CD4-positive, CD25-positive, alpha-beta regulatory T cell (primary cell): Measurements from ENCODE around the gene COQ8A. TPM values are rescaled to one million over a fixed set of nuclear protein-coding genes. Genes with fewer than 3 reads are reported as not detected.
A peak's percentile ranks its signal among the peaks of the same experiment; 100 is the strongest.

Experiments used
- ATAC-seq, 2 donors: fragments of 150-1000 bp; cut with Tn5 transposase; one replicate each; pipeline ENCODE4 v1.10.0; 2021; ENCODE audit warnings: low read depth in 2 of 2, moderate number of reproducible peaks in 2 of 2, moderate library complexity in 1 of 2
- DNase-seq, 3 donors: peaks; one replicate each; pipeline versions ENCODE4 v3.0.0 to v3.0.0-alpha.2; 2012 to 2022; ENCODE audit warnings: mixed read lengths in 1 of 3
- H3K27ac ChIP-seq: one replicate; pipeline ENCODE4 v1.7.0; 2013; ENCODE audit warnings: mild to moderate bottlenecking, low read length; ENCODE audit not compliant: insufficient read depth, poor library complexity, severe bottlenecking
- H3K27me3 ChIP-seq: one replicate; pipeline ENCODE4 v1.7.0; 2013; ENCODE audit warnings: low read length; ENCODE audit not compliant: control insufficient read depth, insufficient read depth
- H3K36me3 ChIP-seq: one replicate; pipeline ENCODE4 v1.7.0; 2013; ENCODE audit warnings: mild to moderate bottlenecking, low read length, moderate library complexity; ENCODE audit not compliant: control insufficient read depth, insufficient read depth
- H3K4me1 ChIP-seq: 2 replicates; pipeline ENCODE4 v1.7.0; 2013; ENCODE audit warnings: mild to moderate bottlenecking, low read length; ENCODE audit not compliant: insufficient read depth, control insufficient read depth, poor library complexity, severe bottlenecking
- H3K4me3 ChIP-seq: one replicate; pipeline ENCODE4 v1.7.0; 2013; ENCODE audit warnings: low read depth, mild to moderate bottlenecking, low read length, moderate library complexity
- H3K9me3 ChIP-seq, 2 experiments: 1 replicate in 1 of 2; 2 replicates in 1 of 2; pipeline ENCODE4 v1.7.0; 2013; ENCODE audit warnings: low read length in 2 of 2, mild to moderate bottlenecking in 1 of 2, moderate library complexity in 1 of 2; ENCODE audit not compliant: control insufficient read depth in 2 of 2
- H3K27ac Mint-ChIP-seq, 3 donors: one replicate each; pipeline ENCODE4 v1.8.0; 2020 to 2022; ENCODE audit warnings: mild to moderate bottlenecking in 3 of 3, mixed read lengths in 3 of 3, moderate library complexity in 2 of 3
- H3K27me3 Mint-ChIP-seq: one replicate; pipeline ENCODE4 v1.8.0; 2022; ENCODE audit warnings: mild to moderate bottlenecking, mixed read lengths
- H3K36me3 Mint-ChIP-seq: one replicate; pipeline ENCODE4 v1.8.0; 2020; ENCODE audit warnings: mixed read lengths
- H3K4me1 Mint-ChIP-seq, 4 donors: one replicate each; pipeline ENCODE4 v1.8.0; 2020 to 2022; ENCODE audit warnings: mixed read lengths in 4 of 4, mild to moderate bottlenecking in 1 of 4
- H3K4me3 Mint-ChIP-seq, 4 donors: one replicate each; pipeline ENCODE4 v1.8.0; 2020 to 2022; ENCODE audit warnings: mild to moderate bottlenecking in 4 of 4, mixed read lengths in 4 of 4, moderate library complexity in 3 of 4
- H3K9me3 Mint-ChIP-seq, 7 donors: one replicate each; pipeline ENCODE4 v1.8.0; 2020 to 2022; ENCODE audit warnings: mixed read lengths in 7 of 7, mild to moderate bottlenecking in 3 of 7, moderate library complexity in 2 of 7
- polyA plus RNA-seq, 4 donors: library from polyadenylated mRNA; unstranded; fragments of 300-500 nt; fragmentation: Illumina TruSeq; gene quantifications; one replicate each; pipeline ENCODE4 v1.2.3, GENCODE V29; 2021
- total RNA-seq: library from RNA; stranded (reverse); gene quantifications from one replicate; pipeline ENCODE4 v1.2.3, GENCODE V29; 2022

Gene COQ8A
- total RNA-seq (44.1 TPM), polyA plus RNA-seq (10 to 100 TPM; 53.1 to 60.1 (median 56.4) TPM)

DNA sequence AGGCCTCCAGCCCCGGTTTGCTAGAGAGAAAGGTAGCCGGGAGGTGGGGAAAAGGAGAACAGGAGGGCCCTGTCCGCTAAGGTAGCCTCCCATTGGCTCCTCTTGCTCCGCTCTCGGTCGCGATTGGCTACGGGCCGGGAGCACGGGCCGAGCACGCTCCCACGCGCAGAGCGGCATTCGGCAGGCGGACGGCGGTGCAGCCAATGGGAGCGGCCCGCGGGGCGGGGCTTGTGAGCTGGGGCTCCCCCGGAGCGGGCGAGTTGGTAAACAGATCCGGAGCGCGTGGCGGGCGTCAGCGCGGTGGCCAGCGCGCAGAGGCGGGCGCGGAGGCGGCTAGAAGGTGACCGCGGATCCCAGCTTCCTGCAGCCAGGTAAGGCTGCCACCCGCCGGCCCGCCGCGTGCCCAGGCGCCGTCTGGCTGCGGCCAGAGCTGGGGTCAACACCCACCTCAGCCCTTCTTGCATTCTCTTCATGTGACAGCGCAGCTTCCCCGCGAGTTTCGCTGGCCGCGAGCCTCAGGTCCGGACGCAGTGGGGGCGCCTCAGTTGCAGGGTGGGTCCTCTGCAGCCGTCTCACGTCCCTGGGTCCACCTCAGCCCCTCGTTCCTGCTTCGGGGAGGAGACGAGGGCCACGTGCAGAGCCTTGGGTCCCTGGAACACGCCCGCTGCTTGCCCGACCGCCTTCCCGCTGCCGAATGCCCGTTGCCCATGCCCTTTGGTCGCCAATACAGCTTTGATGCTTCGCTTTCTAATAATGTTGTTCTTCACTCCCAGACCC is at the start of gene COQ8A:
COQ8A (plus strand) TSS at position 266 of the 777 bp plus-strand sequence. CDS start 21,092 bp downstream, outside the sequence.
- peak within 1 kb of the TSS; percentile 97 for H3K27ac ChIP-seq
- Mint-ChIP-seq H3K36me3 (peaks cover 12% of the 10 kb centered on the region), H3K4me1 (peaks cover 18 to 69% (median 38%) of the 10 kb centered on the region in 4 donors), H3K4me3 (peak within 1 kb of the TSS; percentile 92 to 95 (median 94)), H3K9me3 (peaks cover 1 to 7% (median 5%) of the 10 kb centered on the region in 7 donors), H3K27ac (peak within 1 kb of the TSS; percentile 96 to 99 (median 97)), H3K27me3 (peaks cover 9% of the 10 kb centered on the region)
- H3K9me3 ChIP-seq: peaks cover 4 to 5% of the 10 kb centered on the region in 2 experiments
- peaks cover 38% of the 10 kb centered on the region for H3K4me1 ChIP-seq
- no peaks in the 10 kb centered on the region for H3K36me3 ChIP-seq
- peak; percentile 99 for DNase-seq
- H3K4me3 ChIP-seq: peak within 1 kb of the TSS; percentile 85
- H3K27me3 ChIP-seq: no peaks in the 10 kb centered on the region
- peak; percentile 94 to 95 for ATAC-seq

DNA sequence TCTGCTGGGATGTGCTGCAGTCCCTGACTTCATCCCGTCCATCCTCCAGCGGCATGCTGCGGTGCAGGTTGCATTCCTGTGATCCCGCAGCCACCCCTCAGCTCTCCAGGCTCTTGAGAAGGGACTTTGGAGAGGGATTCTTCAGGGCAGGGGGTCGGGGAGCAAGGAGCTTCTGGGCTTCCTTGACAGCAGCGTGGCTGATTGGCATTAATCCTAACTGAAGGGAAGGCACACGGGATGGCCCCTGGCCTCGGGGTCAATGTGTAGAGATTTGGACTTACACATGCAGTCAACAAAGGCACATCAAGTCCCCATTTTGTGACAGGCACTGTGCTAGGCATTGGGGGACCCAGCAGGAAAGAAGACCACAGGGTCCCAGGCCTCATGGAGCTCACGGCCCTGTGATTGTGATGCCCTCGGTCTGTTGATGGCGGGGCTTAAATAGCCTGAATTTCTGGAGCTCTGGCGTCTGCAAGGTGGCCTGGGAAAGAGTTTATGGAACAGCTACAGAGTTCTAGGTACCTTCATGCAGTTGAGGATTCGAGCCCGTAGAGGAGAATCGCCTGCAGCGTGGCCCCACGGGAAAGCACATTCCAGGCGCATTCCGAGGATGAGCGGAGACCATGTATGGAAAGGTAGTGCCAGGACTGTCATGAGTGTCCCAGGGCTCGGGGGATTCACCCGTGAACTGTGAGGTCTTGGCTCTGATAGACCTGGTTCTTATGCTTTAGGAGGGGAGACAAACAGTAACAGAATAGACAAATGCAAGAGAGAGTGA is 49.6 kb upstream of the COQ8A start:
- DNase-seq: no peak
- H3K4me3 ChIP-seq: no peak overlapping the region
- H3K36me3 ChIP-seq: no peaks in the 10 kb centered on the region
- peaks cover 4% of the 10 kb centered on the region for H3K4me1 ChIP-seq
- no peaks in the 10 kb centered on the region for H3K9me3 Mint-ChIP-seq
- no peaks in the 10 kb centered on the region for H3K27me3 Mint-ChIP-seq
- H3K36me3 Mint-ChIP-seq: no peaks in the 10 kb centered on the region
- H3K4me1 Mint-ChIP-seq: peaks cover 0 to 8% (median 4%) of the 10 kb centered on the region in 4 donors
- no peak overlapping the region for H3K27ac ChIP-seq
- H3K27ac Mint-ChIP-seq: no peak overlapping the region
- H3K27me3 ChIP-seq: no peaks in the 10 kb centered on the region
- no peaks in the 10 kb centered on the region for H3K9me3 ChIP-seq
- no peak overlapping the region for H3K4me3 Mint-ChIP-seq
- no peak for ATAC-seq

DNA sequence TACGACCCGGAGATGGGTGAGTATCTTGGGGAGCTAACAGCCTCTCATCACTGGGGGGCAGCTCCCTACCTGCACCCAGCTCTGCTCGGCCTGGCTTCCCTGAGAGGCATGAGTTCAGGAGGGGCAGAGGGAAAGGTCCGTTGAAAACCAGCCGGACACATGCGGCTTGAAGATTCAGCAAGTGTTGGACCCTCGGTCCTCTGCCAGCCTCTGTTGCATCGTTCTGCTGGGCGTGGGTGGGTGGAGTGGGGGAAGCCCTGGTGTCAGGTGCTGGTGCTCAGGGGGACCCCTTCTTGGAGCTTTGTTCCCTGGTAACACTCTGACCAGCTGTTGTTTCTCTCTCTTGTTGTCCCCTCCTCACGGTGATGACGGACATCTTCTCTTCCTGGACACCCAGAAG is 48.7 kb upstream of the COQ8A start:
- Histone ChIP-seq H3K9me3 (no peaks in the 10 kb centered on the region), H3K27ac (no peak overlapping the region), H3K4me1 (peaks cover under 1% of the 10 kb centered on the region), H3K4me3 (no peak overlapping the region), H3K36me3 (no peaks in the 10 kb centered on the region), H3K27me3 (no peaks in the 10 kb centered on the region)
- no peak overlapping the region for H3K4me3 Mint-ChIP-seq
- H3K27ac Mint-ChIP-seq: no peak overlapping the region
- peaks cover 0 to under 1% (median 0%) of the 10 kb centered on the region in 4 donors for H3K4me1 Mint-ChIP-seq
- ATAC-seq: no peak
- H3K9me3 Mint-ChIP-seq: no peaks in the 10 kb centered on the region
- no peaks in the 10 kb centered on the region for H3K27me3 Mint-ChIP-seq
- H3K36me3 Mint-ChIP-seq: no peaks in the 10 kb centered on the region
- DNase-seq: no peak

DNA sequence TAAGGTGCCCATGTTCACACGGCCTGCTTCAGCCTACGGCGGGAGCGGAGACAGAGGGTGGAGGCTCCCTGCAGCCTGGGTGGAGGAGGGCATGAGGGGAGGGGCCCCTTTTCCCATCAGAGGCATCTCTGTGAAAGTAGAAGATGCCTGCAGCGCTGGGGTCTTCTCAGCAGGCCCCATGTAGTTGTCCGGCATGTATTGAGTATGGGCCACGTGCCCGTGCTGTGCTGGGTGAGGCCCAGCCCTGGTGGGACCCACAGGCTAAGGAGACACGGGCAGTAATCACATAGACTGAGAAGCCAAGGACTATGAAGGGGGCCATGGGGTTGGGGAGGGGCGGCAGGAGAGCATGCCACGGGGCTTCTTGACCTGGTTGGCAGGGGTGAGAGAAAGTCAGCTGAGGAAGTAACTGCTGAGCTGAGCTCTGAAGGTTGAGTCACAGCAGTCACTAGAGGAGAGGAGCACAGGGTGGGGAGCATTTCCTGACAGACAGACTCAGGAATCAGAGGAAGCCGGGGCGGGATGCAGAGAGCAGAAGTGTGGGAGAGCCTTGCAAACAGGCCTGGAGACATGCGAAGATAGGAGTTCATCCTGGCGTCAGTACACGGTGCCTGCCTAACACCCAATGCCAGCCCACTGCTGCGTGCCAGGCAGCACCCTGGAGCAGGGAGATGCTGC is 48.1 kb upstream of the COQ8A start:
- H3K4me3 Mint-ChIP-seq: no peak overlapping the region
- no peaks in the 10 kb centered on the region for H3K4me1 ChIP-seq
- DNase-seq: no peak
- no peaks in the 10 kb centered on the region for H3K27me3 Mint-ChIP-seq
- ATAC-seq: no peak
- H3K4me1 Mint-ChIP-seq: no peaks in the 10 kb centered on the region
- no peaks in the 10 kb centered on the region for H3K9me3 Mint-ChIP-seq
- H3K27ac ChIP-seq: no peak overlapping the region
- H3K27ac Mint-ChIP-seq: peak overlapping the region in 1 of 3 donors; percentile 72
- no peak overlapping the region for H3K4me3 ChIP-seq
- no peaks in the 10 kb centered on the region for H3K9me3 ChIP-seq
- H3K36me3 ChIP-seq: no peaks in the 10 kb centered on the region
- H3K27me3 ChIP-seq: no peaks in the 10 kb centered on the region
- H3K36me3 Mint-ChIP-seq: no peaks in the 10 kb centered on the region

DNA sequence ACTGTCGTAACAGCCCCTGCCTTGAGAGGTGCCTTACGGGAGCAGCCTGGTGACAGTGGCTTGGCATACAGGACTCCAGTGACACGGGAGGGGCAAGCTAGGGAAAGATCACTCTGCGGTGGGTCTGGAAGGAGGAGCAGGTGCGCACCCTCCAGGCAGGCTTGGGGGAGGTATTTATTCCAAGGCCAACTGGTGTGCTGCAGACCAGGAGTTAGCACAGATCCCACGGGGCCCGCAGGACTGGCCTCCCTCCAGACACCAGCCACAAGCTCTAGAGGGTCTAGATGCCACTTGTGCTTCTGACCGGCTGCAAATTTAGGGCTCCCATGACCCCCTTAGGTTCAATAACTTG is 47.6 kb upstream of the COQ8A start:
- Histone ChIP-seq H3K27me3 (no peaks in the 10 kb centered on the region), H3K36me3 (no peaks in the 10 kb centered on the region), H3K27ac (no peak overlapping the region), H3K4me3 (no peak overlapping the region), H3K4me1 (no peaks in the 10 kb centered on the region), H3K9me3 (no peaks in the 10 kb centered on the region)
- H3K27me3 Mint-ChIP-seq: no peaks in the 10 kb centered on the region
- DNase-seq (no peak), ATAC-seq (no peak)
- H3K4me3 Mint-ChIP-seq: no peak overlapping the region
- H3K4me1 Mint-ChIP-seq: no peaks in the 10 kb centered on the region
- H3K27ac Mint-ChIP-seq: peak overlapping the region in 1 of 3 donors; percentile 72
- no peaks in the 10 kb centered on the region for H3K9me3 Mint-ChIP-seq
- H3K36me3 Mint-ChIP-seq: no peaks in the 10 kb centered on the region

DNA sequence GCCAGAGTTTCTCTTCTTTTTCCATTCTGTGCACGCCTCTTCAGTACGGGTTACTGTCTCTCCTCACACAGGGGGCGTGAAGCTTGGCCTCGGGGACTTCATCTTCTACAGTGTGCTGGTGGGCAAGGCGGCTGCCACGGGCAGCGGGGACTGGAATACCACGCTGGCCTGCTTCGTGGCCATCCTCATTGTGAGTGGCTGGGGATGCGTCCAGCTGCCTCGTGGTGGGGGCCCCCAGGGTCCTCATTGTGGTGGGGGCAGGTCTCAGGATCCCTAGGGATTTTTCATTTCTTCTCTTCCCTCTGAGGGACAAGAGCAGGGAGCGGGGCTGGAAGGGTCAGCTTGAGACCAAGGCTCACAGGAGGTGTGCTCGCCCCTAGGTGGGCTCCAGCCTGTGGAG is 46.2 kb upstream of the COQ8A start:
- Histone ChIP-seq H3K9me3 (no peaks in the 10 kb centered on the region), H3K4me3 (no peak overlapping the region), H3K36me3 (no peaks in the 10 kb centered on the region), H3K4me1 (no peaks in the 10 kb centered on the region), H3K27ac (no peak overlapping the region), H3K27me3 (no peaks in the 10 kb centered on the region)
- Mint-ChIP-seq H3K4me1 (no peaks in the 10 kb centered on the region), H3K9me3 (no peaks in the 10 kb centered on the region), H3K27me3 (no peaks in the 10 kb centered on the region), H3K4me3 (no peak overlapping the region), H3K27ac (no peak overlapping the region), H3K36me3 (no peaks in the 10 kb centered on the region)
- no peak for ATAC-seq
- DNase-seq: no peak

DNA sequence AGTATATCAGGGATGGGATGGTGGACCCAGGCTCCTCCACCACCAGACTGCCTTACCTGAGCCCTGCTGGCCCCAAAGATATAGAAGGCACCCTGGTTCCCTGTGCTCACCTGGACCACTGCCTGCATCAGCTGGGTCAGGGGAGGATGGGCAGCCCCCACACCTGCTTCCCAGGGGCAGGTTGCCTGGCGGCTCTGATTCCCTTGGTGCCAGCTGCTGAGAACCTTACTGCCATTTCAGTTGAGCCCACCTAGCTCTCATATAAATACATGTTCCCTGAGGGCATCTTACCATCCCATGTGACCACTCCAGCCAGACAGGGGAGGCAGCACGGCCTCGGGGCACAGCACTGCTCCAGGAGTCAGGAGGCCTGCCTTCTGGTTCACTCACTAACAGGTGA is 45.3 kb upstream of the COQ8A start:
- Histone ChIP-seq H3K27ac (no peak overlapping the region), H3K4me3 (no peak overlapping the region), H3K9me3 (no peaks in the 10 kb centered on the region), H3K27me3 (no peaks in the 10 kb centered on the region), H3K4me1 (no peaks in the 10 kb centered on the region), H3K36me3 (no peaks in the 10 kb centered on the region)
- no peaks in the 10 kb centered on the region for H3K4me1 Mint-ChIP-seq
- ATAC-seq: no peak
- no peak overlapping the region for H3K4me3 Mint-ChIP-seq
- H3K27me3 Mint-ChIP-seq: no peaks in the 10 kb centered on the region
- H3K9me3 Mint-ChIP-seq: peaks cover 0 to under 1% (median 0%) of the 10 kb centered on the region in 7 donors
- no peak for DNase-seq
- no peaks in the 10 kb centered on the region for H3K36me3 Mint-ChIP-seq
- no peak overlapping the region for H3K27ac Mint-ChIP-seq
